HG03097 (cell line): ENCODE data around the gene SCLY.
"Not testable (repeated sequence)": the region's sequence is repeated elsewhere in the genome, so short reads cannot be mapped to it uniquely, and the experiment has no call there.

Experiments
- ATAC-seq: cut with Tn5 transposase; IDR thresholded peaks from one replicate; pipeline ENCODE4 v1.9.1; 2021; ENCODE audit not compliant: unreplicated experiment, low FRiP score

SCLY gene

GRCh38 chr2:238039985-238040384 lies 20.8 kb upstream of the SCLY start:
- ATAC-seq: no peak

GRCh38 chr2:238040918-238041317 lies 19.9 kb upstream of the SCLY start:
- ATAC-seq: no peak

DNA sequence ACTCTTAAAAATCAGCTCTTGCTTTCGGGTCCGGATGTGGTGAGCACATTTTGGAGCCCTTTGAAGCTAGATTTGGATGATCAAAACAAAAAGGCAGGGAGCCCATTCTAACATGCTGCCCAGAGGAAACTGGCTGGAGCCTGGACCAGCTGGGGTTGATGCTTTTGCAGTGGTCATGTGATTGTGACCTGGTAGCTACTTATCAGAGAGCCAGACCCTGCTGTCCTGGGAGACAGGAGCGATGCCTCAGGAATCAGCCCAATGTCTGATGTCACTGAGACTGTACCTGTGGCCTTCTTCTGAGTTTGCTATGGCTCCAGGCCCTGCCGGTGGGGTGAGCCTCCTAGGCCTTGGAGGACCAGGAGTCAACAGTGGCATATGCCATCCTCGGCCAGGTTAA lies 18.7 kb upstream of the SCLY start:
- no peak for ATAC-seq

DNA sequence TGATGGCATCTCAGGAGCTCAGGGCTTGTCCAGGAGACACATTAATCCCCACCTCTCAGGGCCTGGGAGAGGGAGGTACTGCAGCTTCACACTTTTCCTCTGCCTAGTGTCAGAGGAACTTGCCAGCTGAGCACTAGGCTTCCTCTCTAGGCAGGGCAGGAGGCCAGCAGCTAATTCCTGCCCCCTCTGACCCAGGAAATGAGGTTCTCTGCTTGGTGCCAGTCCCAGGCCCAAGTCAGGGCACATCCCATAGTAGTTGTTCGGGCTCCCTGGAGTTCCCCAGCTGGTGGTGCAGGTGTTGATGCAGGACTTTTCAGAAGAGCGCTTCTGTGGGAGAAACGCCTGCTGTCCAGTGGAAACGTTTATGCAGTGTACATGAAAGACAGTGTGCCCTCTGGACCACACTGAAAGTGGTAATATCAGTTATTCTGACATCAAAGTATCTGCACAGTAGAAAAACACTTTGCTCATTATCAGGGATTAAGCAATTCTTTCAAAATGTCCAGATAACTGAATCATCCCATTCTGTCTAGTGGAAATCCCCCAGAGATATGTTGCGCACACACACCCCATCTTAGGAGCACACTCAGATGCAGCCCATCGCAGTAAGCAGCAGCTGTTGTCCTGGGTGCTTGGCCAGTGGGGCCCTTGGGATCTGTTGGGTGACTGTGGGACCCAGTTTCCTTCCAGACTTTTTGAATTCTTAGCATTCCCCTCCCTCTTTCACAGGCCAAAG lies 17.8 kb upstream of the SCLY start:
- no peak for ATAC-seq

- ATAC-seq: no peak
Measured at GRCh38 chr2:238043851-238044250, 16.9 kb upstream of the SCLY start.

GRCh38 chr2:238045575-238045974 lies 15.2 kb upstream of the SCLY start:
- ATAC-seq: no peak

- ATAC-seq: no peak
Measured at GRCh38 chr2:238046725-238047270, 14.0 kb upstream of the SCLY start.

DNA sequence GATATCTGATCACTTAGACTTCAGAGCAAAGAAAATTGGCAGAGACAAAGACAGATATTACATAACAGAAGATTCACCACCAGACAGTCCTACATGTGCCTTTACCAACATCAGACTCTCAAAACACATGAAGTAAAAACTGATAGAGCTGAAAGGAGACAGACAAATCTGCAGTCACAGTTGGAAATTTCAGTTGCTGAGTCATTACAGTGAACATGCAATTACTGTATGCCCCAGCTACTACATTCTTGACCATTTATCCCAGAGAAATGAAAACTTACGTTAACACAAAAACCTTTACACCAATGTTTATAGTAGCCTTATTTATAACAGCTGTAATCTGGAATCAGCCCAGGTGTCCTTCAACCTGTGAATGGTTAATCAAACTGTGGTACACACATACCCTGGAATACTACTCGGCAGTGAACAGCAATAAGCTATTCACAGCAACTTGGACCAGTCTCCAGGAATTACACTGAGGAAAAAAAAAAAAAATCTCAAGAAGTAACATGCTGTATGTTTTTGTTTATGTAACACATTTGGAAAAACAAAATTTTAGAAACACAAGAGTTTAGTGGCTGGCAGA lies 7.5 kb upstream of the SCLY start:
- ATAC-seq: no peak

GRCh38 chr2:238055841-238056240 lies 5.0 kb upstream of the SCLY start:
- ATAC-seq: no peak

GRCh38 chr2:238057696-238058575 lies 2.9 kb upstream of the SCLY start:
- not testable (repeated sequence) for ATAC-seq

DNA sequence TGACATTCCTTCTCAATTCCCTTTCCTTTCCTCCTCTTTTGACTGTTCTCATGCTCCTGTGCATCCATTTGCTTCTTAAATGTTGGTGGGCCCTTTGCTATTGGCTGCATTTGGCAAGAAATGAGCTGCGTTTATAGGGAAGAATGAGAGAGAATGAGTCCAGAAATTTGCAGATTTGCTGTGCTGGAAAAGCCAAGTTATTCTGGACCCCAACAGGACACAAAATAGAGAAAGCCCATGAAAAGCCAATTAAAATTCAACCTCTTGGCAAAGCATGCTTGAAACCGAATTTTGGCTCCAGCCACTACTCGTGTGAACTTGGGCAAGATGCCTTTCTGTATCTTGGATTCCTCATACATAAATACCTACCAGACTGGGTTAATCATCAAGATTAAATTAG lies 1.3 kb upstream of the SCLY start:
- ATAC-seq: no peak

GRCh38 chr2:238060096-238060541 lies 682 bp upstream of the SCLY start:
- ATAC-seq: no peak

DNA sequence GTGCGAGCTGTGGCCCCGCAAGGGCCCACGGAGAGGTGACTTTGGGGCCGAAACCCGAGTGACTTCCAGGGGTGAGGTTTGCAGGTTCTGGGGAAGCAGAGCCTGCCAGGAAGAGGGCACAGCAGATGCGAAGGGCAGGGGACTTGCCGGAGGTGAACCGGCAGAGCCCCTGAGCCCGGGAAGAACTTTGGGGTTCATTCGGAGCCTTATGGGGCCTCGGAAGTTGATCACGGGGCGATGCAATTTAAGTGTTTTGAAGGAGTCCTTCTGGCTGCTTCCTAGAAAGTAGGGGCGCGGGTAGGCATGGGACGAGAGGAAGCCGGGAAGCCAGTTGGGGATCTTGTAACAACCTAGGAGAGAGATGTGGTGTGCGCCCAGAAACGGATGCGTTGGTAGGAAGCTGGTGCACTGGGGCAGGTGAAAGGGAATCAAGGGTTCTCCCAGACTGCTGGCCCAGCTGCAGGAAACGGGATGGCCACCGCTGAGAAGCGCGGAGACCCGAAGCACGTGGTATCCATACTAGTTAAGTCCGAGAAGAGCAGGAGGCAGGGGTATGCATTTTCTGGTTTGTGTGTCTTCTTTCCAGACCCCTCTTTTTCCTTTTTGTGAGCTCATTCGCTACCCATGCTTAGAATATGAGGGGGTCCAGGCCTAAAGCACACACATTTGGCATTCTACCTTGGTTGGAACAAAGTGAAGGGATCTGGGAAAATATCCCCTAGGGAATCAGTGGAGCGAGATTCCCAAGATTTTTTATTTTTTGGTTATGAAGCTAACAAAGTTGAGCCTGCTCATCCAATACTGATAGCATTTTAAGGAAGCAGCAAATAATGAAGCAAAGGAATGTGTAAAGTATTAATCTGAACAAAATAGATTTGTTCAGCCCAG lies 758 bp downstream of the SCLY start:
- no peak for ATAC-seq

DNA sequence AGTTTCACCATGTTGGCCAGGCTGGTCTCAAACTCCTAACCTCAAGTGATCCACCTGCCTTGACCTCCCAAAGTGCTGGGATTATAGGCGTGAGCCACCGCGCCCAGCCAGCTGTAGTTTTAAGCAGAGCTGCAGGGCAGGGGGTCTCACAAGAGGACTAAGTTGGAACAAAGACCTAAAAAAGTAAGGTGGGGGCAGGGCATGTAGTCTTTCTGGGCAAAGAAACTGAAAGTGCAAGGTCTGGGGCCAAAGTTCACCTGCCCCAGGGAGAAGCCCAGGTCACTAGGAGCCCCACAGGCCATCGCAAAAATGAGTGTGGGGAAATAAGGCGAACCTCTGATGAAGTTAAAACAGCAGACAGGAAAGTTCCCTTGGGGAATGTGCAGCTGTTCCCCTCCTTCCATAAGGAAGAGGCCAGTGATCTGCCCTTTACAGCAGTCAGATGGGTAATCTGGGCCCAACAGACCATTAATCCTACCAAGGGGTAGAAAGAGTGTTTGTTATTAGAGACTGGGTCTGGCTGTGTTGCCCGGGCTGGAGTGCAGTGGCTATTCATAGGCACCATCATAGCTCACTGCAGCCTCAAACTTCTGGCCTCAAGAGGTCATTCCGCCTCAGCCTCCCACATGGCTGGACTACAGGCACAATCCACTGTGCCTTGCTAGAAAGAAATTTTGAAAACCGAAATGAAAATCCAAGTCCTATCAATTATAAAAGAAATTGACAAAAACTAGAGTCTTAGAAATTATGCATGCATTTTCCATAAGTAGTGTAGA lies 2.8 kb downstream of the SCLY start:
- ATAC-seq: no peak

- no peak for ATAC-seq
Measured at GRCh38 chr2:238064376-238064775, 3.6 kb downstream of the SCLY start.

- ATAC-seq: no peak
Measured at GRCh38 chr2:238065071-238065846, 4.5 kb downstream of the SCLY start.

- ATAC-seq: no peak
Measured at GRCh38 chr2:238066218-238066617, 5.4 kb downstream of the SCLY start.

GRCh38 chr2:238066718-238067117 lies 5.9 kb downstream of the SCLY start:
- ATAC-seq: not testable (repeated sequence)

DNA sequence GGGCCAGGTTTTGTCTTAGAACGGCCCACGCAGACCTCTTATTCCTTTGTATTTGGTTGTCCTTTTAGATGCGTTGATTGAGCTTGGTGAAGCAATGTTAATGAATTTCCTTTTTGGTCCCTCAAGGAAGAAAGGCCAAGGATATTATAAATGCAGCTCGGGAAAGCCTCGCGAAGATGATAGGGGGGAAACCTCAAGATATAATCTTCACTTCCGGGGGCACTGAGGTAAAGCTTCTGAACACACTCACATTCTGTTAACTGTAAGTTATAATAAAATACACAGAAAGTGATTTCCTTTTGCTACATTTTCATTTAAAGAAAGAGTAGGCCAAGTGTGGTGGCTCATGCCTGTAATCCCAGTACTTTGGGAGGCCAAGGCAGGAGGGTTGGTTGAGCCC lies 7.1 kb downstream of the SCLY start:
- no peak for ATAC-seq
